H1 (cell line): ENCODE data around the gene SMARCD1. TPM values are rescaled to one million over a fixed set of nuclear protein-coding genes. Genes with fewer than 3 reads are reported as not detected.

Experiments used
- CTCF ChIA-PET: fragments of 300-600 bp; sonication (Branson Sonifier 250); formaldehyde crosslinking; loops from one replicate; lab custom pipeline; 2021; ENCODE audit not compliant: partially characterized antibody; lab: Charles Lee
- POLR2A ChIA-PET: fragments of 300-600 bp; sonication (Branson Sonifier 250); formaldehyde crosslinking; loops from one replicate; lab custom pipeline; 2021; ENCODE audit warnings: inconsistent platforms; ENCODE audit not compliant: partially characterized antibody; lab: Charles Lee
- DNase-seq, 2 experiments: peaks; one replicate each; pipeline versions ENCODE4 v3.0.0 to v3.0.0-alpha.2; 2010 to 2022; ENCODE audit warnings: low spot score in 2 of 2, low read depth in 1 of 2, mixed read lengths in 1 of 2
- FAIRE-seq: peaks from 2 replicates; lab custom pipeline; 2011; peaks lifted over from hg19 to GRCh38; lab: Jason Lieb, UNC
- H2AFZ ChIP-seq: 2 replicates; pipeline ENCODE4 v1.8.1; 2012; ENCODE audit warnings: low read length, inconsistent platforms
- H2AK5ac ChIP-seq: 2 replicates; pipeline ENCODE4 v1.6.1; 2013; ENCODE audit warnings: low read depth, low read length
- H2BK120ac ChIP-seq: replicated peaks from 2 replicates; pipeline ENCODE3; 2013; ENCODE audit warnings: low read depth, low read length, inconsistent platforms
- H2BK12ac ChIP-seq: 2 replicates; pipeline ENCODE4 v1.6.1; 2013; ENCODE audit warnings: low read depth, low read length
- H2BK15ac ChIP-seq: 2 replicates; pipeline ENCODE4 v1.6.1; 2013; ENCODE audit warnings: low read length
- H2BK20ac ChIP-seq: 2 replicates; pipeline ENCODE4 v1.6.1; 2013; ENCODE audit warnings: low read length
- H2BK5ac ChIP-seq: 2 replicates; pipeline ENCODE4 v1.6.1; 2013; ENCODE audit warnings: low read depth, low read length
- H3K14ac ChIP-seq: 2 replicates; pipeline ENCODE4 v1.6.1; 2013; ENCODE audit warnings: inconsistent platforms; ENCODE audit not compliant: insufficient read length
- H3K18ac ChIP-seq: 2 replicates; pipeline ENCODE4 v1.6.1; 2013; ENCODE audit warnings: low read length; ENCODE audit errors: extremely low read depth
- H3K23ac ChIP-seq: 2 replicates; pipeline ENCODE4 v1.6.1; 2013; ENCODE audit warnings: inconsistent platforms; ENCODE audit not compliant: insufficient read length
- H3K23me2 ChIP-seq: 2 replicates; pipeline ENCODE4 v1.6.1; 2013; ENCODE audit warnings: low read depth, low read length
- H3K27ac ChIP-seq: 2 replicates; pipeline ENCODE4 v1.6.1; 2011; ENCODE audit warnings: low read depth, low read length, inconsistent platforms
- H3K27me3 ChIP-seq, 4 experiments: replicated peaks in 1 of 4; 1 replicate in 1 of 4; 2 replicates in 3 of 4; pipeline versions ENCODE4 v1.6.1 to v1.8.1; 2011 to 2013; ENCODE audit warnings: low read length in 3 of 4, mild to moderate bottlenecking in 3 of 4, inconsistent platforms in 2 of 4, mixed read lengths in 2 of 4, moderate library complexity in 1 of 4; ENCODE audit not compliant: control insufficient read depth in 3 of 4, insufficient read depth in 3 of 4; ENCODE audit errors: extremely low read depth in 1 of 4
- H3K36me3 ChIP-seq, 4 experiments: 2 replicates each; pipeline versions ENCODE4 v1.6.1 to v1.8.1; 2011 to 2013; ENCODE audit warnings: mild to moderate bottlenecking in 4 of 4, low read length in 3 of 4, moderate library complexity in 2 of 4, control low read depth in 1 of 4, inconsistent platforms in 1 of 4; ENCODE audit not compliant: insufficient read depth in 4 of 4, control insufficient read depth in 2 of 4
- H3K4ac ChIP-seq: replicated peaks from 2 replicates; pipeline ENCODE3; 2013; ENCODE audit warnings: low read length, low read depth, mixed read lengths, inconsistent platforms; ENCODE audit not compliant: insufficient read length
- H3K4me1 ChIP-seq, 4 experiments: replicated peaks in 1 of 4; 1 replicate in 1 of 4; 2 replicates in 3 of 4; pipeline versions ENCODE4 v1.6.1 to v1.8.1; 2011 to 2013; ENCODE audit warnings: low read length in 3 of 4, inconsistent platforms in 2 of 4, mixed read lengths in 1 of 4; ENCODE audit not compliant: insufficient read depth in 4 of 4, control insufficient read depth in 3 of 4
- H3K4me2 ChIP-seq, 2 experiments: 2 replicates each; pipeline versions ENCODE4 v1.6.1 to v1.8.1; 2011 to 2013; ENCODE audit warnings: low read depth in 2 of 2, low read length in 2 of 2, control low read depth in 1 of 2, inconsistent platforms in 1 of 2, mild to moderate bottlenecking in 1 of 2; ENCODE audit not compliant: insufficient read depth in 1 of 2
- H3K4me3 ChIP-seq, 4 experiments: fragments of 200-600, 300-600 bp in 1 of 4; sonication (generic), shearing (Covaris generic), sonication (Bioruptor Twin) in 1 of 4; 2 replicates each; pipeline versions ENCODE4 v1.5.1 to v1.8.1; 2011 to 2016; ENCODE audit warnings: low read length in 4 of 4, low read depth in 3 of 4, control low read depth in 2 of 4, inconsistent platforms in 2 of 4, mild to moderate bottlenecking in 2 of 4, mixed read lengths in 1 of 4, moderate library complexity in 1 of 4; ENCODE audit not compliant: insufficient read depth in 2 of 4; ENCODE audit errors: extremely low read depth in 1 of 4
- H3K56ac ChIP-seq: replicated peaks from 2 replicates; pipeline ENCODE3; 2013; ENCODE audit warnings: low read depth, mild to moderate bottlenecking, mixed read lengths, low read length, inconsistent platforms; ENCODE audit not compliant: insufficient read length
- H3K79me1 ChIP-seq: 2 replicates; pipeline ENCODE4 v1.6.1; 2013; ENCODE audit warnings: low read depth, low read length, control low read depth
- H3K79me2 ChIP-seq, 2 experiments: 2 replicates each; pipeline versions ENCODE4 v1.6.1 to v1.8.1; 2012 to 2013; ENCODE audit warnings: low read length in 2 of 2, mild to moderate bottlenecking in 2 of 2, inconsistent platforms in 1 of 2; ENCODE audit not compliant: insufficient read depth in 2 of 2, control insufficient read depth in 1 of 2
- H3K9ac ChIP-seq, 4 experiments: replicated peaks in 1 of 4; 1 replicate in 1 of 4; 2 replicates in 3 of 4; pipeline versions ENCODE4 v1.6.1 to v1.8.1; 2011 to 2013; ENCODE audit warnings: low read depth in 3 of 4, low read length in 3 of 4, control low read depth in 2 of 4, mild to moderate bottlenecking in 2 of 4, moderate library complexity in 2 of 4, inconsistent platforms in 1 of 4; ENCODE audit errors: extremely low read depth in 1 of 4
- H3K9me3 ChIP-seq, 2 experiments: 2 replicates each; pipeline versions ENCODE4 v1.6.1 to v1.8.1; 2012 to 2013; ENCODE audit warnings: mild to moderate bottlenecking in 2 of 2, moderate library complexity in 2 of 2, control low read depth in 1 of 2, inconsistent platforms in 1 of 2, low read depth in 1 of 2, low read length in 1 of 2, mixed read lengths in 1 of 2; ENCODE audit not compliant: insufficient read depth in 2 of 2
- H4K20me1 ChIP-seq, 2 experiments: replicated peaks in 1 of 2; 2 replicates each; pipeline versions ENCODE3 to v1.8.1; 2011 to 2013; ENCODE audit warnings: inconsistent platforms in 2 of 2, low read length in 2 of 2, mild to moderate bottlenecking in 1 of 2; ENCODE audit not compliant: insufficient read depth in 2 of 2, control insufficient read depth in 1 of 2
- H4K5ac ChIP-seq: 2 replicates; pipeline ENCODE4 v1.6.1; 2013; ENCODE audit warnings: low read length, low read depth, mixed read lengths, inconsistent platforms; ENCODE audit not compliant: insufficient read length
- H4K8ac ChIP-seq: 2 replicates; pipeline ENCODE4 v1.8.0; 2013; ENCODE audit warnings: mild to moderate bottlenecking, moderate library complexity, low read length, inconsistent platforms; ENCODE audit not compliant: insufficient read depth; ENCODE audit errors: extremely low read depth
- H4K91ac ChIP-seq: replicated peaks from 2 replicates; pipeline ENCODE3; 2013; ENCODE audit warnings: low read length, mixed read lengths, inconsistent platforms; ENCODE audit not compliant: insufficient read length
- ASH2L ChIP-seq: fragments of 200-600, 300-600 bp; sonication (generic); IDR thresholded peaks from one replicate; pipeline ENCODE4 v1.7.1; 2017; ENCODE audit warnings: low read length
- BACH1 ChIP-seq: IDR thresholded peaks from 2 replicates; pipeline ENCODE4 v1.6.1; 2012; ENCODE audit warnings: low read length, improper control_type of control experiment
- CREB1 ChIP-seq: IDR thresholded peaks from 2 replicates; pipeline ENCODE4 v1.6.1; 2012; ENCODE audit warnings: inconsistent platforms
- EP300 ChIP-seq, 2 experiments: IDR thresholded peaks; 1 replicate in 1 of 2; 2 replicates in 1 of 2; pipeline ENCODE4 v1.6.1; 2011 to 2012; ENCODE audit warnings: low read depth in 2 of 2, low read length in 2 of 2, mild to moderate bottlenecking in 2 of 2, borderline replicate concordance in 1 of 2, inconsistent platforms in 1 of 2, moderate library complexity in 1 of 2
- JUND ChIP-seq: IDR thresholded peaks from 2 replicates; pipeline ENCODE4 v1.6.1; 2011; ENCODE audit warnings: mild to moderate bottlenecking, improper control_type of control experiment, low read length
- KDM4A ChIP-seq: IDR thresholded peaks from one replicate; pipeline ENCODE4 v1.7.1; 2012; ENCODE audit warnings: low read depth, mild to moderate bottlenecking, moderate library complexity, low read length, inconsistent platforms; ENCODE audit not compliant: severe bottlenecking
- NANOG ChIP-seq: IDR thresholded peaks from 2 replicates; pipeline ENCODE4 v1.6.1; 2011; ENCODE audit warnings: low read length, low read depth, mild to moderate bottlenecking, inconsistent platforms; ENCODE audit not compliant: insufficient read depth, poor library complexity, severe bottlenecking
- RAD21 ChIP-seq, 2 experiments: IDR thresholded peaks in 1 of 2; conservative IDR thresholded peaks in 1 of 2; 2 replicates each; pipeline ENCODE4 v1.6.1; 2011; ENCODE audit warnings: low read depth in 2 of 2, low read length in 2 of 2, improper control_type of control experiment in 1 of 2, inconsistent platforms in 1 of 2, mild to moderate bottlenecking in 1 of 2, moderate library complexity in 1 of 2
- SP4 ChIP-seq: IDR thresholded peaks from 2 replicates; pipeline ENCODE4 v1.6.1; 2012; ENCODE audit warnings: low read length, inconsistent platforms
- SUZ12 ChIP-seq: fragments of 200-600 bp; sonication (generic); IDR thresholded peaks from 2 replicates; pipeline ENCODE4 v1.6.1; 2012; ENCODE audit warnings: mild to moderate bottlenecking, inconsistent platforms, low read length, moderate library complexity, mixed read lengths
- TAF7 ChIP-seq: optimal IDR thresholded peaks from 2 replicates; pipeline ENCODE3; 2011; ENCODE audit warnings: low read depth, mild to moderate bottlenecking, inconsistent platforms, low read length, moderate library complexity, borderline replicate concordance
- WGBS, 2 experiments: shearing (Covaris generic) in 1 of 2; methylation state at CpG; one replicate each; pipeline versions ENCODE4 v1.1.6 to v1.1.7; 2013 to 2015; ENCODE audit warnings: low lambda C conversion rate in 2 of 2, mixed read lengths in 2 of 2, inconsistent platforms in 1 of 2, low coverage in 1 of 2, missing lambda C conversion rate in 1 of 2; ENCODE audit not compliant: insufficient replicate concordance in 2 of 2, insufficient coverage in 1 of 2, insufficient read length in 1 of 2; ENCODE audit errors: extremely low coverage in 1 of 2, missing lambda C conversion rate in 1 of 2; 5-methylcytosine and 5-hydroxymethylcytosine counted together
- polyA plus RNA-seq, 7 experiments: library from polyadenylated mRNA; depleted of rRNA in 3 of 7; stranded (reverse) in 5 of 7; unstranded in 2 of 7; fragments of >200 nt in 5 of 7; fragments of 200-250 nt in 2 of 7; gene quantifications; 1 replicate in 5 of 7; 2 replicates in 1 of 7; 4 replicates in 1 of 7; pipeline versions ENCODE4 v1.2.1 to v1.2.3, GENCODE V29; 2011 to 2013; ENCODE audit warnings: missing spikeins in 2 of 7, mixed read lengths in 2 of 7
- total RNA-seq: library from RNA; stranded (reverse); fragmentation: NEBNext Ultra II Directional; extraction: Animal tissue kit (Norgen Biotek cat#: 25700); gene quantifications from 2 replicates; pipeline ENCODE4 v1.2.1, GENCODE V29; 2021

Gene SMARCD1
- total and polyA plus RNA-seq, 2 of the 8 experiments (the other 6 are each of a cell fraction or from before 2014, with no cell fraction given): 128 to 130 TPM

GRCh38 chr12:50112456-50113218 is 27.5 kb downstream of the SMARCD1 start:
- H3K79me1 ChIP-seq: no peaks in the 10 kb centered on the region; the same call in 1 of the 2 replicates
- no peaks in the 10 kb centered on the region for H3K36me3 ChIP-seq
- 0 out of 2 replicates have a peak overlapping the region, but pooled peaks have one; percentile 90 for H4K8ac ChIP-seq
- H4K91ac ChIP-seq: peak overlapping the region; percentile 76
- peak overlapping the region; percentile 8 for H4K5ac ChIP-seq
- H3K4me2 ChIP-seq: peak overlapping the region; percentile 71 to 89
- no peak overlapping the region for H3K14ac ChIP-seq
- peaks cover 10 to 15% (median 12%) of the 10 kb centered on the region in 4 experiments for H3K4me1 ChIP-seq
- no peak overlapping the region for H3K23ac ChIP-seq
- H3K27me3 ChIP-seq: no peaks in the 10 kb centered on the region
- H3K23me2 ChIP-seq: peaks cover 8% of the 10 kb centered on the region
- peak overlapping the region; percentile 67 to 96 (median 88) for H3K4me3 ChIP-seq
- no peak overlapping the region for H2AK5ac ChIP-seq
- no peaks in the 10 kb centered on the region for H3K9me3 ChIP-seq
- peak overlapping the region; percentile 79 for H2AFZ ChIP-seq
- peak overlapping the region; percentile 81 for H3K4ac ChIP-seq
- H3K27ac ChIP-seq: peak overlapping the region; percentile 74
- no peak overlapping the region for H2BK120ac ChIP-seq
- FAIRE-seq (no peak), DNase-seq (peak in 1 of 2 experiments; percentile 13)
- peaks cover 0 to 2% of the 10 kb centered on the region in 2 experiments for H4K20me1 ChIP-seq
- 0 out of 2 replicates have a peak overlapping the region, but pooled peaks have one; percentile 13 for H2BK15ac ChIP-seq
- H3K56ac ChIP-seq: peak overlapping the region; percentile 62
- H3K18ac ChIP-seq: no peak overlapping the region
- peaks cover 0 to 13% of the 10 kb centered on the region in 2 experiments; a peak in 2 of 4 replicates for H3K79me2 ChIP-seq
- ChIA-PET CTCF (interaction anchor here (0.6 to 32.9 kb wide), 19 partner anchors 10 to 1808 kb away, joined by 3 to 625 read pairs (median 5); partner anchors contain the start of genes GPD1 and SMARCD1), POLR2A (interaction anchor here (0.6 to 27.1 kb wide), 13 partner anchors 9 to 588 kb away, joined by 3 to 457 read pairs (median 6); partner anchors contain the start of genes CERS5, GPD1 and SMARCD1)
- H3K9ac ChIP-seq: peak overlapping the region; percentile 51 to 88 (median 76)
- 41% methylated on average over 24 of the region's 26 CpGs; no CpG with 5 or more reads in 1 of the 2 experiments for WGBS, 2 experiments
- H2BK5ac ChIP-seq: peak overlapping the region; percentile 87
- peak overlapping the region; percentile 35; the same call in 1 of the 2 replicates for H2BK12ac ChIP-seq
- H2BK20ac ChIP-seq: no peak overlapping the region
- TF ChIP-seq NANOG: no peak
- TF ChIP-seq KDM4A: peak; percentile 11
- peak; percentile 44 for TF ChIP-seq ASH2L
- TF ChIP-seq SP4: no peak
- TF ChIP-seq BACH1: no peak
- no peak for TF ChIP-seq SUZ12
- TF ChIP-seq CREB1: no peak
- TF ChIP-seq TAF7: no peak
- TF ChIP-seq RAD21 (IDR thresholded peaks at IDR 0.05 in 1 of 2, conservative IDR thresholded peaks at IDR 0.05 in 1 of 2; ENCODE audit: low read depth in 2 of 2, low read length in 2 of 2): no peak
- no peak for TF ChIP-seq EP300 (IDR thresholded peaks at IDR 0.05; ENCODE audit: borderline replicate concordance in 1 of 2, low read depth in 2 of 2, low read length in 2 of 2)
- no peak for TF ChIP-seq JUND
